HepG2 (cell line): ENCODE results near the gene ZNF593OS. TPM values are rescaled to one million over a fixed set of nuclear protein-coding genes. Genes with fewer than 3 reads are reported as not detected.

Experiments
- BHLHE40 ChIP-seq: IDR thresholded peaks from 2 replicates; pipeline ENCODE4 v1.6.1; 2011; ENCODE audit warnings: low read length, improper control_type of control experiment
- CBX2 ChIP-seq, 2 experiments: fragments of 200-600 bp in 1 of 2; sonication (generic); formaldehyde crosslinking in 1 of 2; IDR thresholded peaks; 2 replicates each; pipeline versions ENCODE4 v1.7.0 to v1.8.1; 2018 to 2022; ENCODE audit warnings: low read depth in 2 of 2, low read length in 1 of 2, mild to moderate bottlenecking in 1 of 2, missing genetic modification reagents in 1 of 2
- CCAR2 ChIP-seq: fragments of 200-400 bp; formaldehyde crosslinking; optimal IDR thresholded peaks from 2 replicates; pipeline ENCODE3; 2018; ENCODE audit warnings: low read depth, mild to moderate bottlenecking, low read length, moderate library complexity
- HMGXB4 ChIP-seq, 2 experiments: sonication (generic) in 1 of 2; formaldehyde crosslinking in 1 of 2; IDR thresholded peaks; 2 replicates each; pipeline versions ENCODE4 v1.4.0 to v1.6.1; 2018 to 2020; ENCODE audit warnings: missing genetic modification reagents in 2 of 2, borderline replicate concordance in 1 of 2, low read depth in 1 of 2, mild to moderate bottlenecking in 1 of 2, missing biosample characterization in 1 of 2
- HOXA9 ChIP-seq: sonication (generic); formaldehyde crosslinking; IDR thresholded peaks from 2 replicates; pipeline ENCODE4 v1.8.1; 2022; ENCODE audit warnings: missing genetic modification reagents, mild to moderate bottlenecking, moderate library complexity, borderline replicate concordance
- IRX3 ChIP-seq: sonication (generic); formaldehyde crosslinking; IDR thresholded peaks from 2 replicates; pipeline ENCODE4 v1.8.1; 2023; ENCODE audit warnings: mild to moderate bottlenecking, low read depth, missing genetic modification reagents, borderline replicate concordance
- JUN ChIP-seq: sonication (generic); formaldehyde crosslinking; IDR thresholded peaks from 2 replicates; pipeline ENCODE4 v1.4.0; 2020; ENCODE audit warnings: mild to moderate bottlenecking, missing genetic modification reagents
- NFAT5 ChIP-seq: sonication (generic); formaldehyde crosslinking; IDR thresholded peaks from 2 replicates; pipeline ENCODE4 v1.4.0; 2020; ENCODE audit warnings: missing genetic modification reagents
- PRPF4 ChIP-seq: fragments of 200-400 bp; formaldehyde crosslinking; IDR thresholded peaks from 2 replicates; pipeline ENCODE4 v1.6.1; 2016; ENCODE audit warnings: low read length, low read depth; ENCODE audit not compliant: poor library complexity, severe bottlenecking
- SOX6 ChIP-seq, 2 experiments: fragments of 450-650 bp in 1 of 2; sonication (generic) in 1 of 2; formaldehyde crosslinking in 1 of 2; IDR thresholded peaks; 2 replicates each; pipeline versions ENCODE4 v1.4.0 to v1.6.1; 2017 to 2020; ENCODE audit warnings: antibody characterized with exemption in 1 of 2, mild to moderate bottlenecking in 1 of 2, missing genetic modification reagents in 1 of 2
- SP5 ChIP-seq: IDR thresholded peaks from 2 replicates; pipeline ENCODE4 v1.6.1; 2016; ENCODE audit warnings: low read depth, borderline replicate concordance
- TAF1 ChIP-seq: sonication (generic); formaldehyde crosslinking; IDR thresholded peaks from 2 replicates; pipeline ENCODE4 v1.4.0; 2020; ENCODE audit warnings: missing genetic modification reagents
- TFE3 ChIP-seq: IDR thresholded peaks from 2 replicates; pipeline ENCODE4 v1.6.1; 2016
- YEATS4 ChIP-seq: sonication (generic); formaldehyde crosslinking; IDR thresholded peaks from 2 replicates; pipeline ENCODE4 v1.4.0; 2020; ENCODE audit warnings: missing genetic modification reagents, borderline replicate concordance
- ZBTB1 ChIP-seq: sonication (generic); formaldehyde crosslinking; IDR thresholded peaks from 2 replicates; pipeline ENCODE4 v1.4.0; 2020; ENCODE audit warnings: missing genetic modification reagents, borderline replicate concordance
- ZNF160 ChIP-seq: sonication (generic); formaldehyde crosslinking; IDR thresholded peaks from 2 replicates; pipeline ENCODE4 v1.8.0; 2022; ENCODE audit warnings: mild to moderate bottlenecking, inconsistent platforms, missing genetic modification reagents
- ZNF24 ChIP-seq: fragments of 450-650 bp; IDR thresholded peaks from 2 replicates; pipeline ENCODE4 v1.6.1; 2017; ENCODE audit warnings: antibody characterized with exemption, mild to moderate bottlenecking
- ZNF335 ChIP-seq: sonication (generic); formaldehyde crosslinking; IDR thresholded peaks from 2 replicates; pipeline ENCODE4 v1.4.0; 2020; ENCODE audit warnings: missing genetic modification reagents
- ZNF572 ChIP-seq: sonication (generic); formaldehyde crosslinking; IDR thresholded peaks from 2 replicates; pipeline ENCODE4 v1.5.1; 2020; ENCODE audit warnings: mild to moderate bottlenecking, missing genetic modification reagents
- ZNF619 ChIP-seq: sonication (generic); formaldehyde crosslinking; IDR thresholded peaks from 2 replicates; pipeline ENCODE4 v1.4.0; 2020; ENCODE audit warnings: mild to moderate bottlenecking, missing genetic modification reagents
- polyA plus RNA-seq, 8 experiments: library from polyadenylated mRNA; depleted of rRNA in 3 of 8; stranded (reverse) in 7 of 8; unstranded in 1 of 8; fragments of >200 nt; fragmentation: Illumina TruSeq in 4 of 8; extraction: Trizol in 4 of 8; gene quantifications; 2 replicates each; pipeline versions ENCODE4 v1.2.1 to v1.2.3, GENCODE V29; 2011 to 2016; ENCODE audit warnings: low read depth in 4 of 8, missing spikeins in 1 of 8, mixed read lengths in 1 of 8; ENCODE audit not compliant: insufficient read depth in 1 of 8
- total RNA-seq, 5 experiments: library from RNA; depleted of rRNA; stranded (reverse); fragments of >200 nt; fragmentation: Illumina TruSeq; extraction: Trizol; gene quantifications; 2 replicates each; pipeline ENCODE4 v1.2.3, GENCODE V29; 2016; ENCODE audit warnings: low read depth in 1 of 5

The ZNF593OS gene
- total and polyA plus RNA-seq, 2 of the 13 experiments (the other 11 are each of a cell fraction or from before 2014, with no cell fraction given), result not detected

GRCh38 chr1:26169669-26170471 lies 1.8 kb downstream of the ZNF593OS start, which contains the start of gene ZNF593 (continued):
- peak; percentile 56; the same call in 1 of the 2 replicates for TF ChIP-seq NFAT5 (CRISPR knock-in tag)
- TF ChIP-seq TAF1, result peak; percentile 83
- peak; percentile 93; the same call in 1 of the 2 replicates for TF ChIP-seq IRX3 (CRISPR knock-in tag)
- TF ChIP-seq ZBTB1 (CRISPR knock-in tag), result no peak
- TF ChIP-seq ZNF572 (CRISPR knock-in tag), result peak; percentile 95; the same call in 1 of the 2 replicates
- no peak for TF ChIP-seq ZNF24
- peak; percentile 65; the same call in 1 of the 2 replicates for TF ChIP-seq HOXA9 (CRISPR knock-in tag)
- peak; percentile 13; the same call in 1 of the 2 replicates for TF ChIP-seq SP5 (CRISPR knock-in tag)
- TF ChIP-seq BHLHE40, result peak; percentile 74
- peak; percentile 97 for TF ChIP-seq YEATS4
- peak; percentile 97 for TF ChIP-seq ZNF160 (CRISPR knock-in tag)
- no peak for TF ChIP-seq PRPF4
- peak; percentile 50; the same call in 1 of the 2 replicates for TF ChIP-seq TFE3
- TF ChIP-seq HMGXB4 (CRISPR knock-in tag; IDR thresholded peaks at IDR 0.05; ENCODE audit: borderline replicate concordance in 1 of 2, low read depth in 1 of 2), result peak; percentile 93 to 95
- no peak for TF ChIP-seq CBX2 (IDR thresholded peaks at IDR 0.05; ENCODE audit: low read depth, low read length)
- peak; percentile 80; the same call in 1 of the 2 replicates for TF ChIP-seq CBX2 (CRISPR knock-in tag; IDR thresholded peaks at IDR 0.05; ENCODE audit: low read depth)
- TF ChIP-seq JUN (CRISPR knock-in tag), result peak; percentile 91
- TF ChIP-seq CCAR2, result no peak
- TF ChIP-seq ZNF619 (CRISPR knock-in tag), result 0 out of 2 replicates have a peak, but pooled peaks have one; percentile 48
- TF ChIP-seq ZNF335 (CRISPR knock-in tag), result peak; percentile 77
- TF ChIP-seq SOX6 (IDR thresholded peaks at IDR 0.05), result no peak
- TF ChIP-seq SOX6 (CRISPR knock-in tag; IDR thresholded peaks at IDR 0.05), result peak; percentile 83
